Mesenteric fat pad (tissue), 1 donor: ENCODE results near the gene SLC16A5. TPM values are rescaled to one million over a fixed set of nuclear protein-coding genes. Genes with fewer than 3 reads are reported as not detected.
A peak's percentile ranks its signal among the peaks of the same experiment; 100 is the strongest.

Source experiments
- DNase-seq: peaks from one replicate; pipeline ENCODE4 v3.0.0-alpha.2; 2020; ENCODE audit warnings: low spot score
- total RNA-seq: library from RNA; stranded (reverse); fragmentation: NEBNext Ultra II Directional; extraction: Animal tissue kit (Norgen Biotek cat#: 25700); gene quantifications from one replicate; pipeline ENCODE4 v1.2.1, GENCODE V29; 2021
- donor health status: DM: yes; HTN: yes; CAD: no.

Gene SLC16A5
- total RNA-seq, 1 donor from 2014 or later = 12.3 TPM

- DNase-seq = peak; percentile 2
Measured at GRCh38 chr17:75155191-75155601, 67.4 kb downstream of the SLC16A5 start.

Other genes starting within 250 kb of the SLC16A5 start
- gene GRIN2C, start 228.1 kb upstream of the SLC16A5 start, total RNA-seq = 0.45 TPM
- gene FDXR, start 215.0 kb upstream of the SLC16A5 start, total RNA-seq = 5.2 TPM
- not detected for gene FADS6, start 194.3 kb upstream of the SLC16A5 start, total RNA-seq
- gene USH1G, start 164.7 kb upstream of the SLC16A5 start, total RNA-seq = not detected
- not detected for gene OTOP2, start 163.7 kb upstream of the SLC16A5 start, total RNA-seq
- not detected for gene OTOP3, start 152.1 kb upstream of the SLC16A5 start, total RNA-seq
- 14.4 TPM for gene HID1, start 115.2 kb upstream of the SLC16A5 start, total RNA-seq
- 29.9 TPM for gene CDR2L, start 100.3 kb upstream of the SLC16A5 start, total RNA-seq
- 26.4 TPM for gene MRPL58, start 75.3 kb upstream of the SLC16A5 start, total RNA-seq
- gene ATP5PD, start 41.0 kb upstream of the SLC16A5 start, total RNA-seq = 310 TPM
- 34.7 TPM for gene KCTD2, start 40.7 kb upstream of the SLC16A5 start, total RNA-seq
- 7.9 TPM for gene ARMC7, start 22.0 kb downstream of the SLC16A5 start, total RNA-seq
- 33.5 TPM for gene NT5C, start 43.8 kb downstream of the SLC16A5 start, total RNA-seq
- gene JPT1, start 66.6 kb downstream of the SLC16A5 start, total RNA-seq = 28.6 TPM
- 265 TPM for gene SUMO2, start 95.0 kb downstream of the SLC16A5 start, total RNA-seq
- 60.2 TPM for gene NUP85, start 117.7 kb downstream of the SLC16A5 start, total RNA-seq
- gene GGA3, start 173.7 kb downstream of the SLC16A5 start, total RNA-seq = 42.8 TPM
- 45.7 TPM for gene MRPS7, start 173.9 kb downstream of the SLC16A5 start, total RNA-seq
- 15.5 TPM for gene MIF4GD, start 183.3 kb downstream of the SLC16A5 start, total RNA-seq
- 16.4 TPM for gene SLC25A19, start 201.5 kb downstream of the SLC16A5 start, total RNA-seq